Left lobe of liver (tissue), 2 donors: Measurements from ENCODE around the gene CYB561A3. TPM values are rescaled to one million over a fixed set of nuclear protein-coding genes. Genes with fewer than 3 reads are reported as not detected.

ENCODE experiments used
- ATAC-seq: fragments of 200-7000 bp; cut with Tn5 transposase; one replicate; pipeline ENCODE4 v1.9.1; 2020; ENCODE audit warnings: mild to moderate bottlenecking, moderate library complexity
- DNase-seq: peaks from one replicate; pipeline ENCODE4 v3.0.0-alpha.2; 2020; ENCODE audit warnings: low spot score
- total RNA-seq: library from RNA; stranded (reverse); gene quantifications from one replicate; pipeline ENCODE4 v1.2.1, GENCODE V29; 2021
- donor health status: DM: no; HTN: no; CAD: no; lungs with moderate emphysema.
- donor health status: DM: no; HTN: yes; CAD: no.

The CYB561A3 gene
- total RNA-seq, 1 donor from 2014 or later, result 37.9 TPM

DNA sequence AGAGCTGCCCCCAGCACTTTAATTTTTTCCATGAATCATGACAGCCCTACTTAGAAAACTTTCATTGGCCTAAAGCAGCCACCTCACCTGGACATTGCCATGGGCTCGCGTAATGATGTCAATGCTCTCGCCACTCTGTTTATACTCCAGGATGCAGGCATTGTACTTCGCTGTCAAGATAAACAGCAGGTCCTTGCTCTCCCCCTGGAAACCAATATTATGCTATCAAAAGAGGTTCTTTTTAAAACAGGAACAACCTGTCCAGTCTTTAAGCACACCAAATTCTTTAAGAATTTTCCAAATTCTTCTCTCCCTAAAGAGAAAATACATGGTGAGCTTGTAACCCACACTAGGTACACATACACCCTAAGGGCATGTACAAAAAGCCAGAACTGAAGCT is 31.8 kb downstream of the CYB561A3 start:
- DNase-seq (no peak), ATAC-seq (no peak)

DNA sequence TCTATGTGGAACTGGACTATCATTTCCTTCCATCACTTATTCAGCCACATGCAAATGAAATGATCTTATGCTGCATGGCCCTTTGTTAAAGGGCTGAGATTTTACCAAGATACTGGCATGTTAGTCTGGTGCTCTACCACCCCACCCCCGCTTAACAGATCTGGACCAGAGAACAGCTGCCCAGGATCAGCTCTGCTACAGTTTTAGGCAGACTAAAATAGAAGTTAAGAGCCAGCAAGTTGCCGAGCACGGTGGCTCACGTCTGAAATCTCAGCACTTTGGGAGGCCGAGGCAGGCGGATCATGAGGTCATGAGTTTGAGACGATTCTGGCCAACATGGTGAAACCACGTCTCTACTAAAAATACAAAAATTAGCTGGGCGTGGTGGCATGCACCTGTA is 33.3 kb downstream of the CYB561A3 start:
- no peak for DNase-seq
- no peak for ATAC-seq

DNA sequence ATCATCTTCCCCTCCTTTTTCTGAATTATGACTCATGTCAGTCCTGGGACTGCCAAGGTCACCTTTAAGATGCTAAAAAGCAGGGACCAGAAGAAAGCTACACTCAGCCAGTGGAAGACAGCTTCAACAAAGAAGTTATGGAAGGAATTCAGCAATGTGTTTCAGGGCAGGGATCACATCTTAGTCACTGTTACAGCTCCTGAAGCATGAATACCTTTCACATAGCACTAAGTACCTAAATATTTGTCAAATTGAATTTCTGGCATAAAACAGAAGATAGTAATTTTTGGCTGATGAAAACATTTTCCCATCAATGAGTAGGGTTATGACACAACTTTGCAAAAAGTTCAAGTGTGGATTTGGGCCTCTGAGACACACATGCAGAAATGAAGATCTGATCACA is 34.0 kb downstream of the CYB561A3 start:
- ATAC-seq, result no peak
- DNase-seq, result no peak

DNA sequence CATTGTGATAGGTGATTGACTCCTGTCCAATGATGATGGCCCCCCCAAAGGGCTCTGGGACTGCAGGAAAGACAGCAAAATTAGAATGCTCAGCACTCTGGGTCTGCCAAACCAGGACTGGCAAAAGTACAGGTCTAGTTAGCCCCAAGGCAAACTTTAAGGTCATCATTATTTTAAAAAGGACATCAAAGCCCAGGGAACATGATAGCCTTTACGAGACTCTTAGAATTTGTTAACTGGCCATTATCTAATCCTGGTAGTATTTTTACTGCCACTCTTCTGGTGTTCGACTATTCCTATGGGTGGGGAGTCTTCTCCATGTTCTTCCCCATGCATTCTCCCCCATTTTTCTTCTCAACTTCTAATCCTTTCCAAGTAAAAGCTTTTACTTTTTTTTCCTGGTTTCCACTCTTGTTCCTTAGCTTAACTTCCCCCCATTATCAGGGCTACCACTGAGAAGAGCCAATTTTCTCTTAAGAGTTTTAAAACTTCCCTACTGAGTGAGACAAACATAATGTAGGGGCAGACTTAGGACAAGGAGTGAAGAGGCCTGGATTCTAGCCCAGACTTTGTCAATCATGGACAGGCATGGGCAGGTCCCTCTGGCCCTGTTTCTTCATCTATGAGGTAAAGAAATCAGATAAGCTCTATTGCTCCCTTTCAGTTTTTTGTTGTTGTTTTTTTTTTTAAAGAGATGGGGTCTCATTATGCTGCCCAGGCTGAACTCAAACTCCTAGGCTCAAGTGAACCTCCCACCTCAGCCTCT is 35.9 kb downstream of the CYB561A3 start:
- ATAC-seq (peak; percentile 72), DNase-seq (no peak)

DNA sequence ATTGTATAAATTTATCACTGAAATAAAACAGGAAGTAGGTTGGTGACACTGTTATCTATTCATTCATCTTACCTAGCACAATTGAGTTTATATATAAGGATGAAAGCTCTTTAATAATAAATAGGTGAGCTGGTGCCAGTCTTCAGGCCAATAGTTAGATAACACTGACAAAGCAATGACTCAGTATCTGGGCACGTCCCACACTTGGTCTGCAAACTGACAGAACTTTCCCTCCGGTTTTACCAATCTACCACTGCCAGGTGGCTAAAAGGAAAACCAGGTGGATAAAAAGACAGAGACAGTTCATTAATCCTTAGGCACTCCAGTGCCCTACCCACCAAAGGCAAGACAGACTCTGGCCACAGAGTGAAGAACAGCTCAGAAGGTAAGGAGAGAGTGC is 46.4 kb downstream of the CYB561A3 start:
- DNase-seq (no peak), ATAC-seq (no peak)

DNA sequence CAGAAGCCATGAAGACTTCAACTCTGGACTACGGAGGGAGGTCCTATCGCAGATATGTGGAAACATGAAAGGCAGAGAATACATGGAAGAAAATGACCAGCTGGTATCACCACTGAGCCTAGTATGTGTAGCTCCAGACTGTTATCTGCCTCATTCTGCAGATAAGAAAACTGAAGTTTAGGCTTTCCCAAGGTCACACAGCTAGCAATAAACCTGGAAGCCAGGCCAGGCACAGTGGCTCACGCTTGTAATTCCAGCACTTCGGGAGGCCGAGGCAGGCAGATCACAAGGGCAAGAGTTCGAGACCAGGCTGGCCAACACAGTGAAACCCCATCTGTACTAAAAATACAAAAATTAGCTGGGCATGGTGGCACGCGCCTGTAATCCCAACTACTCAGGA is 50.9 kb downstream of the CYB561A3 start:
- DNase-seq (no peak), ATAC-seq (no peak)

DNA sequence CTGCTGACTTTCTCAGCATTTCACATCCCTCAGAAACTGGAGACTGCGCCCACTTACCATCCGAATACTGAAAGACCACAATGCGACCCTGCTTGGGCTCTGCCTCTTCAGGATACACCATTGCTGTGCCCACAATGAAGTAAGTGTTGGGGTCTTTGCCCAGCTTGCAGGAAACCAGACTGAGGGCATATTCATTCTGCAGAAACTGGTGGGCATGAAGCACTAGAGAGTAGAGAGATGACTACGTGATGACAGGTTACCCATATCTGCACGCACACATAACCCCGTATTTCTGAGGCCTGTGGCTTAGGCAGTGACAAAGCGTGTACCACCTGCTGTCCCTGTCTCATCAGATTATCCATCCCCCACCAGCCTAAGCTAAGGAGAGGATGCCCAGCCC is 51.9 kb downstream of the CYB561A3 start:
- ATAC-seq, result no peak
- DNase-seq, result no peak

DNA sequence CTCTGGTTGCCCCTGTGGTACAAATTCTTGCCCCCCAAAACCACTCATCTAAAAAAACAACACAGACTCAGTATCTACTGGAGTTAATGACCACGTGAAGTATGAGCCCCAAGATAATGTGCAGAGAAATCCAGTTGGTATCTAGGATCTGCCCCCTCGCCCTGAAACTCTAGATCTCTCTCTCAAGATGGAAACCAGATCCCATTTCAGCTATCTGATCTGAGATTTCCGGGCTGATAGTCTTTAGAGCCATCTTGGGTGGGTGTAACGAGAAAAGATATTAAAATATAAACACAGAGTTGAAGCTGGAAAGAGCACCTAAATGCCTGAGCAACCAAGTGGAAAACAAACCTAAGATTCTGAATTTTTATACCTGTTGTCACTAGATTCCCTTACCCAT is 52.5 kb downstream of the CYB561A3 start:
- DNase-seq (no peak), ATAC-seq (no peak)

DNA sequence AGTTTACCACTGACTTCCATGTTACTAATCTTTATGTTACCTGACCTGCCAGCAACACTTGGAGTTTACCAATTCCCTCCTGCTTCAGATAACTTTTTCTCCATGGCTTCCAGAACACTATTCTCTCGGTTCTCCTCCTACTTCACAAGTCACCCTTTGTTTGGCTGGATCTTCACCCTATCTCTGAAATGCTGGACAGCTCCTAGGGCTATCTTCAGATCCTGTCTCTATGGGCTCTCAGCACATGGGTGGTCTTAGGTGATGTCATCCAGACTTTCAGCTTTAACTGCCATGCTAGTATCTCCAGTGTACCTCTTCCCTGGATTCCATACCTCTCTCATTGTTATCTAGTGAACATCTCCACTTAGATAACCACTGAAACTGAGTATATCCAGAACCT is 54.3 kb downstream of the CYB561A3 start:
- ATAC-seq, result no peak

DNA sequence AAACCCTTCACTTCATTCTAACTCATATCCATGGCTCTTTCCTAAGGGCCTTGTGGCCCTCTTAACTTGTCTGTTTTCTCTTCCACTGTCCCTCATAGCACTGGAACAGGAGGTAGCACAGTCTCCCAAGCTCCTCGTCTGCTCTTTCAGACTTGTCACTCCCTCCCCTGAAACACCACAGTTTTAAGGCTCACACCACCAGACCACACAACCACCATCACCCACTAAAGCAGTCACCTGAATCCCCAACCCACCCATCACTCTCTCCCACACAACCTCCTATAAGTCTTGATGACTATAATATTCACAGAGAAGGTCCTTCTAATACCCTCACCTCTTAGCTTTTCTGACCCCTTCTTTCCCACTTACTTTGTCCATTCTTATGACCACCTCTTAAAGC is 55.5 kb downstream of the CYB561A3 start:
- ATAC-seq (no peak), DNase-seq (no peak)

More for the DNA sequence above, 54.3 kb downstream of the CYB561A3 start:
- no peak for DNase-seq

DNA sequence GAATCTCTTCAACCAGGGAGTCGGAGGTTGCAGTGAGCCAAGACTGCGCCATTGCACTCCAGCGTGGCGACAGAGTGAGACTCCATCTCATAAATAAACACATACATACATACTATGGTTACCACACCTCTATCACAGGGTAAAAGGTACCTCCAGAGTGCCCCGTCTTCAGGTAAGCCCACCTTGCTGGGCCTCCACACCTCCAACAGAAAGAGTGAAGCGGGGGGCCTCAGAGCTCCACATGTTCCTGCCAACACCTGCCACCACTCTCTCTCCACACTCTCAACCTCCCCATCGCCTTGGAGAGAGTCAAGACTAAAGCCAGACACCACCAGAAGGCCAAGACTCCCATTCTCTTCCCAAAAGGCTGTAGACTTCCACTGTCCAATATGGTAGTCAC is 56.3 kb downstream of the CYB561A3 start:
- DNase-seq (no peak), ATAC-seq (no peak)

DNA sequence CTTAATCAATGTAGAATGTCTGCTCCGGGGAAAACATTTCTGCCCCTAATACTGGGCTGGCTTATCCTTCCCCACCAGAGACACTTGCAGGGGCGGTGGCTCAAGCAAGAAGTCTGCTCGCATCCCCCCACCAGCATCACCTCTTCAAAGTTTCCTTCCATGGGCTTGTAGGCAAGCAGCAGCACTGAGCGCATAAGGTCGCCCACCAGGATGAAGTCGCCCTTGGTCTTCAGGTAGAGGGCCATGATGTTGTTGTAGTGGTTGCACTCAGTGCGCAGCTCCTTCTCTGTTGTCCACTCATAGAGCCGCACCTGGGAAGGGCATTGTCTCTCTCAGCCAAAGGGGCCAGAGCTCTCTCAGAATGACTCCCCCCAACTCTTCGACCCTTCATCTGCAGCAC is 58.0 kb downstream of the CYB561A3 start:
- DNase-seq (no peak), ATAC-seq (no peak)

DNA sequence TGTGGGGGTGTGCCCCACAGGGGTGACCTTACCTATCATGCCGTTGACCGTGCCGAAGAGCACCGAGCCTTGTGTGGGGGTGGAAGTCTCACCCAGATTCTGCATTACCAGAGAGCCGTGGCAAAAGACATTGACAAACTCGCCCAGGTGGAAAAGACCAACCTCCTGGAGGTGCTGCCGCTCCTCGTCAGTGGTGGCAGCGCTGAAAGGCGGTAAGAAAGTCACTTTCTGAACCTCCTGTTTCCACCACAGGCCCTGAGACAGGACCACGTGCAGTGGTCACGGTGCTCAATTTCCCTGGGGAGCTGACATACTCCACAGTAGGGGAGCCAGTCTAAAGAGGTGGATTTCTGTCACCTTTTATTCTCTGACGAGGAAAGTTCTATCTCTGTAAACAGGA is 59.1 kb downstream of the CYB561A3 start:
- no peak for DNase-seq
- ATAC-seq, result no peak

Other genes with a start within 250 kb of the CYB561A3 start
- 5.9 TPM for gene VPS37C, start 200.5 kb downstream of the CYB561A3 start, total RNA-seq
- not detected for gene PGA3, start 158.4 kb downstream of the CYB561A3 start, total RNA-seq
- 0.53 TPM for gene PGA4, start 139.5 kb downstream of the CYB561A3 start, total RNA-seq
- 0.18 TPM for gene PGA5, start 120.7 kb downstream of the CYB561A3 start, total RNA-seq
- 20.6 TPM for gene VWCE, start 66.6 kb downstream of the CYB561A3 start, total RNA-seq
- 105 TPM for gene DDB1, start 28.8 kb downstream of the CYB561A3 start, total RNA-seq
- 176 TPM for gene TKFC, start 28.7 kb downstream of the CYB561A3 start, total RNA-seq
- gene TMEM138, start 492 bp upstream of the CYB561A3 start, total RNA-seq, result 23.7 TPM
- gene TMEM216, start 30.7 kb upstream of the CYB561A3 start, total RNA-seq, result 1.7 TPM
- gene CPSF7, start 68.1 kb upstream of the CYB561A3 start, total RNA-seq, result 34.0 TPM
- 18.8 TPM for gene SDHAF2, start 68.2 kb upstream of the CYB561A3 start, total RNA-seq
- gene LRRC10B, start 146.9 kb upstream of the CYB561A3 start, total RNA-seq, result not detected
- gene SYT7, start 219.2 kb upstream of the CYB561A3 start, total RNA-seq, result 65.6 TPM